ENCODE measurements around the gene CENPP.

DNA sequence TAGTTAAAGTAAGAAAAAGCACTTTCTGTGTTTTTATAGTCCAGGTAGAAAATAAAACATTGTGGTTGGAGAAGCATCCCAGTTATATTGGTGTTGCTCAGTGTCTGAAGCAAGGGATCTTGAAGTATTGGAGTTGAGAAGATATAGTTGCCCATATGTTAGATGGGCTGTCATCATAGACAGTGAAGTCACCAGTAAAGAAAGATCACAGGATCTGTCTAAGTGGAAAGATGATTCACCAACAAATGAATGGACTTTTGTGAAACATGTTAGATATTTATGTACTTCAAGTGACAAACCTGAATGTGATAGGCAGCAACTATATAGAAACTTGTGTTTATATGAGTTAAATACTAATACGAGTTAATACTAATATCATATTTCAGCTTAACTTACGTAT lies 66.9 kb downstream of the CENPP start:
- TF ChIP-seq, protein P1, sequence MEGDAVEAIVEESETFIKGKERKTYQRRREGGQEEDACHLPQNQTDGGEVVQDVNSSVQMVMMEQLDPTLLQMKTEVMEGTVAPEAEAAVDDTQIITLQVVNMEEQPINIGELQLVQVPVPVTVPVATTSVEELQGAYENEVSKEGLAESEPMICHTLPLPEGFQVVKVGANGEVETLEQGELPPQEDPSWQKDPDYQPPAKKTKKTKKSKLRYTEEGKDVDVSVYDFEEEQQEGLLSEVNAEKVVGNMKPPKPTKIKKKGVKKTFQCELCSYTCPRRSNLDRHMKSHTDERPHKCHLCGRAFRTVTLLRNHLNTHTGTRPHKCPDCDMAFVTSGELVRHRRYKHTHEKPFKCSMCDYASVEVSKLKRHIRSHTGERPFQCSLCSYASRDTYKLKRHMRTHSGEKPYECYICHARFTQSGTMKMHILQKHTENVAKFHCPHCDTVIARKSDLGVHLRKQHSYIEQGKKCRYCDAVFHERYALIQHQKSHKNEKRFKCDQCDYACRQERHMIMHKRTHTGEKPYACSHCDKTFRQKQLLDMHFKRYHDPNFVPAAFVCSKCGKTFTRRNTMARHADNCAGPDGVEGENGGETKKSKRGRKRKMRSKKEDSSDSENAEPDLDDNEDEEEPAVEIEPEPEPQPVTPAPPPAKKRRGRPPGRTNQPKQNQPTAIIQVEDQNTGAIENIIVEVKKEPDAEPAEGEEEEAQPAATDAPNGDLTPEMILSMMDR (conservative IDR thresholded peaks at IDR 0.05; ENCODE audit: low read depth, low read length), result no peak
- no peak for TF ChIP-seq EZH2 (IDR thresholded peaks at IDR 0.05; ENCODE audit: borderline replicate concordance, low read depth, low read length, poor library complexity, severe bottlenecking)

Data from A673 (cell line).